ENCODE data around the gene PLEK2. TPM values are rescaled to one million over a fixed set of nuclear protein-coding genes. Genes with fewer than 3 reads are reported as not detected.
"Not testable (repeated sequence)": the region's sequence is repeated elsewhere in the genome, so short reads cannot be mapped to it uniquely, and the experiment has no call there.

PLEK2 gene, protein sequence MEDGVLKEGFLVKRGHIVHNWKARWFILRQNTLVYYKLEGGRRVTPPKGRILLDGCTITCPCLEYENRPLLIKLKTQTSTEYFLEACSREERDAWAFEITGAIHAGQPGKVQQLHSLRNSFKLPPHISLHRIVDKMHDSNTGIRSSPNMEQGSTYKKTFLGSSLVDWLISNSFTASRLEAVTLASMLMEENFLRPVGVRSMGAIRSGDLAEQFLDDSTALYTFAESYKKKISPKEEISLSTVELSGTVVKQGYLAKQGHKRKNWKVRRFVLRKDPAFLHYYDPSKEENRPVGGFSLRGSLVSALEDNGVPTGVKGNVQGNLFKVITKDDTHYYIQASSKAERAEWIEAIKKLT
- not detected for total RNA-seq

- DNase-seq (ENCODE audit: low spot score) (no peak), ATAC-seq (peak; percentile 53 to 55)
- H3K36me3 Mint-ChIP-seq: no peaks in the 10 kb centered on the region
- H3K27me3 Mint-ChIP-seq: peaks cover 0 to 17% of the 10 kb centered on the region in 2 donors
- no peak within 1 kb of the TSS for H3K27ac Mint-ChIP-seq
- H3K4me3 Mint-ChIP-seq: peak within 1 kb of the TSS; percentile 30
- H3K4me1 Mint-ChIP-seq (ENCODE audit: low read depth in 2 of 2): no peaks in the 10 kb centered on the region
- no peaks in the 10 kb centered on the region for H3K9me3 Mint-ChIP-seq
Observed at GRCh38 chr14:67411820-67412421, at the start of gene PLEK2. Gene PLEK2, minus strand, starts transcription at chr14:67412165. Its CDS starts 106 bp downstream, at chr14:67412059.

- Mint-ChIP-seq H3K36me3 (no peaks in the 10 kb centered on the region), H3K4me3 (no peak overlapping the region), H3K27ac (no peak overlapping the region), H3K9me3 (peaks cover 3% of the 10 kb centered on the region), H3K4me1 (ENCODE audit: low read depth in 2 of 2) (peaks cover 0 to 15% of the 10 kb centered on the region in 2 donors), H3K27me3 (peaks cover 0 to 15% of the 10 kb centered on the region in 2 donors)
- no peak for DNase-seq (ENCODE audit: low spot score)
- no peak for ATAC-seq
Observed at GRCh38 chr14:67461341-67461985, 49.5 kb upstream of the PLEK2 start.

DNA sequence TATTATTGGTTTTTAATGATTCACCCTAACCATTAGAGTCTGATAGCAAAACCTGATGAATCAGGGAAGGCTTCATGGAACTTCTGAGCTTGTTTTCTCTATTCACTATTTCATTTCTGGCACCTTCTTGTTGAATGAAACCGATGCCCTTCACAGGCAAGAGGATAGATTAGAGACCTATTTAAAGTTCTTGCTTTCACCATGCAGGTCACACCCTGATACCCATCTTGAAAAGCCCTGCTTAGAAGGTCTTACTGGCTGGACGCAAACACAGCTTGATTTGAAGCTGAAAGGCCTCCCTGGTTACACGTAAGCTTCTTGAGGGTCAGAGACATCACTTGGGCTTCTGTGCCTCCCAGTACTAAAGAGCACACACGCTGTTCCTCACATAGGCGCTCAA lies 47.4 kb upstream of the PLEK2 start:
- no peaks in the 10 kb centered on the region for H3K36me3 Mint-ChIP-seq
- no peak overlapping the region for H3K27ac Mint-ChIP-seq
- no peak overlapping the region for H3K4me3 Mint-ChIP-seq
- H3K4me1 Mint-ChIP-seq (ENCODE audit: low read depth in 2 of 2): peaks cover 0 to 6% of the 10 kb centered on the region in 2 donors
- ATAC-seq: no peak
- peaks cover 0 to 5% of the 10 kb centered on the region in 2 donors for H3K27me3 Mint-ChIP-seq
- peaks cover 3% of the 10 kb centered on the region for H3K9me3 Mint-ChIP-seq
- no peak for DNase-seq (ENCODE audit: low spot score)

GRCh38 chr14:67457782-67458181 lies 45.8 kb upstream of the PLEK2 start:
- Mint-ChIP-seq H3K27me3 (peaks cover 0 to 2% of the 10 kb centered on the region in 2 donors), H3K36me3 (no peaks in the 10 kb centered on the region), H3K4me1 (ENCODE audit: low read depth in 2 of 2) (no peaks in the 10 kb centered on the region), H3K9me3 (peaks cover 3% of the 10 kb centered on the region), H3K27ac (no peak overlapping the region), H3K4me3 (no peak overlapping the region)
- ATAC-seq: no peak
- no peak for DNase-seq (ENCODE audit: low spot score)

GRCh38 chr14:67456732-67457131 lies 44.8 kb upstream of the PLEK2 start:
- DNase-seq (ENCODE audit: low spot score): no peak
- Mint-ChIP-seq H3K4me3 (no peak overlapping the region), H3K36me3 (no peaks in the 10 kb centered on the region), H3K27me3 (peaks cover 0 to 2% of the 10 kb centered on the region in 2 donors), H3K9me3 (peaks cover 3% of the 10 kb centered on the region), H3K27ac (no peak overlapping the region), H3K4me1 (ENCODE audit: low read depth in 2 of 2) (no peaks in the 10 kb centered on the region)
- ATAC-seq: no peak

DNA sequence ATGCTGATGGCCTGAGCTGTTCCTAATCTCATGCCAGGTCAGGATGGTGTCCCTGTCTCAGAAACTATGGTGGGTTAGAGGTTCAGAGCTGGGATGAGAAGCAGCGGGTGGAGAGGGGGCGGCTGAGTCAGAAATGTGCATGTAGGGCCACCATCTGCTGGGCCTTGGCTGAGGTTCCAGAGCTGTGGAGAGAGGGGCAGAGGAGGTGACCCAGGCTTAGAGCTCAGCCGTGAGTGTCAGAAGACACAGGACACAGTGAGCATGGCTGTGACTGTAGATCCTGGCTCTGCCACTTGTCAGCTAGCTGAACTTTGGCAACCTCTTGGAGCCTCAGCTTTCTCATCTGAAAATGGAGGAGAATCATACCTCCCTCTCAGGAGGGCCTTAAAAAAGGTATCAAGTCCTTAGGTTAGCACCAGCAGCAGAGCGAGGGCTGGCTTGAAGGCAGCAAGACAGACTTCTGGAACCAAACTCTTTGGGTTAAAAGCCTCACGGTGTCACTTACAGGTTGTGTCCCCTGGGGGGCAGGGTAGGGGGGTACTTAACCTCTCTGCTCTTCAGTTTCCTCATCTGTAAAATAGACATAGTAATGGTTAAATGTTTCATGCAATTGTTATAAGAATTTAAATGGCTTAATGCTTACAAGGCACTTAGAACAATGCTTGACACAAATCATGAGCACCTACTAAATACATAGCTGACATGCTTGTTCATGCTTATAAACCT lies 41.8 kb upstream of the PLEK2 start:
- Mint-ChIP-seq H3K4me3 (no peak overlapping the region), H3K4me1 (ENCODE audit: low read depth in 2 of 2) (no peaks in the 10 kb centered on the region), H3K27ac (no peak overlapping the region), H3K36me3 (no peaks in the 10 kb centered on the region), H3K27me3 (peaks cover 0 to 2% of the 10 kb centered on the region in 2 donors), H3K9me3 (peaks cover 3% of the 10 kb centered on the region)
- ATAC-seq (no peak), DNase-seq (ENCODE audit: low spot score) (no peak)

GRCh38 chr14:67451667-67452066 lies 39.7 kb upstream of the PLEK2 start:
- not testable (repeated sequence) for ATAC-seq; H3K9me3 Mint-ChIP-seq; DNase-seq (ENCODE audit: low spot score); H3K27ac Mint-ChIP-seq; H3K4me1 Mint-ChIP-seq (ENCODE audit: low read depth in 2 of 2); H3K27me3 Mint-ChIP-seq; H3K4me3 Mint-ChIP-seq; H3K36me3 Mint-ChIP-seq

DNA sequence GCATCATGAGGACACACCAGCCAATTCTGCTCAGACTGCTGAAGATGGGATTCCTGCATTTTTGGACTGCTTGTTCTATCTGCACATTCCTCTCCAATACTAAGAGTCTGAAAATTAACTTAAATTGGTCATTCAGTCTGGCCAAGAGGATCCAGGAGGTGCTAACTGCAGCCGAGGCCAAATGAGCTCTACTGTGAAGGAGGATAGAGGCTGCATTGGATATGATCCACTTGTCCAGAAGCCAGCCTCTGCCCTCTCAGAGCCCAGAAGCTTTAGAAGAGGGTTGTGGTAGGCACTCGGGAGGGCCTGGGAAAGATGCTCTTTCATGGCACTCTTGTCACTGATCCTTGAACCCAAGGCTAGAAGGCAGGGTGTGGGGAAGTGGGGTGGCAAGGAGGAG lies 37.1 kb upstream of the PLEK2 start:
- no peaks in the 10 kb centered on the region for H3K4me1 Mint-ChIP-seq (ENCODE audit: low read depth in 2 of 2)
- no peak for DNase-seq (ENCODE audit: low spot score)
- no peak overlapping the region for H3K4me3 Mint-ChIP-seq
- H3K27ac Mint-ChIP-seq: no peak overlapping the region
- H3K9me3 Mint-ChIP-seq: no peaks in the 10 kb centered on the region
- H3K36me3 Mint-ChIP-seq: no peaks in the 10 kb centered on the region
- no peak for ATAC-seq
- peaks cover 3 to 7% of the 10 kb centered on the region in 2 donors for H3K27me3 Mint-ChIP-seq

DNA sequence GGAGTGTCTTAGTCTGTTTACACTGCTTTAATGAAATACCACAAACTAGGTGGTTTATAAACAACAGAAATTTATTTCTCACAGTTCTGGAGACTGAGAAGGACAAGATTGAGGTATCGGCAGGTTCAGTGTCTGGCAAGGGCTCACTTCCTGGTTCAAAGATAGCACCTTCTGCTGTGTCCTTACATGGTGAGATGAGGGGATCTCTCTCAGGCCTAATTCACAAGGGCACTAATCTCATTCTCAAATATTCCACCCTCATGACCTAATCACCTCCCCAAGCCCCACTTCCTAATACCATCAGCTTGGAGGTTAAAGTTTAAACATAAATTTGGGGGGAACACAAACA lies 35.0 kb upstream of the PLEK2 start:
- H3K4me1 Mint-ChIP-seq (ENCODE audit: low read depth in 2 of 2): no peaks in the 10 kb centered on the region
- peaks cover 8 to 17% of the 10 kb centered on the region in 2 donors for H3K27me3 Mint-ChIP-seq
- no peak for DNase-seq (ENCODE audit: low spot score)
- H3K4me3 Mint-ChIP-seq: no peak overlapping the region
- ATAC-seq: no peak
- no peaks in the 10 kb centered on the region for H3K9me3 Mint-ChIP-seq
- no peaks in the 10 kb centered on the region for H3K36me3 Mint-ChIP-seq
- peak overlapping the region in 1 of 2 donors; percentile 12 for H3K27ac Mint-ChIP-seq

GRCh38 chr14:67446371-67447032 lies 34.5 kb upstream of the PLEK2 start:
- H3K27me3 Mint-ChIP-seq: peaks cover 8 to 17% of the 10 kb centered on the region in 2 donors
- H3K36me3 Mint-ChIP-seq: no peaks in the 10 kb centered on the region
- H3K9me3 Mint-ChIP-seq: no peaks in the 10 kb centered on the region
- no peak overlapping the region for H3K4me3 Mint-ChIP-seq
- no peak for DNase-seq (ENCODE audit: low spot score)
- H3K4me1 Mint-ChIP-seq (ENCODE audit: low read depth in 2 of 2): no peaks in the 10 kb centered on the region
- ATAC-seq: peak in 1 of 2 donors; percentile 38
- H3K27ac Mint-ChIP-seq: peak overlapping the region in 1 of 2 donors; percentile 12

DNA sequence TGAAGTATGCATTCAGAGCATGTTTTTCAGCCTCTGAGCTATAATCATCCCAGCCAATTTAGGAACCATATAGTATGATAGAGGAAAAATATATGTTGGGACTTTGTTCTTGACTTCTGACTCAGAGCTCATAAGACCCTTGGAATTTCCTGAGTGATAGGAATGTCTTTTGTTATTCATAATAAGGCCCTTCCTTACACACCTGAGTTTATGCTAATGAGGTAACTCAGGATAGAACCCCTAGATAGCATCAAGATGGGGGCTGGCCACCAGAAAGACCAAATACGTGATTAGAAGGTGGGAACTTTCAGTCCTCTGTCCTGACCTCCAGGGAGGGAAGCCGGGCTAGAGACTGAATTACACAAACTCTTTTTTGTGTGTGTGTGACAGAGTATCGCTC lies 32.4 kb upstream of the PLEK2 start:
- Mint-ChIP-seq H3K36me3 (no peaks in the 10 kb centered on the region), H3K27ac (no peak overlapping the region), H3K4me3 (no peak overlapping the region), H3K27me3 (peaks cover 8 to 21% of the 10 kb centered on the region in 2 donors), H3K9me3 (no peaks in the 10 kb centered on the region), H3K4me1 (ENCODE audit: low read depth in 2 of 2) (no peaks in the 10 kb centered on the region)
- ATAC-seq (no peak), DNase-seq (ENCODE audit: low spot score) (no peak)

DNA sequence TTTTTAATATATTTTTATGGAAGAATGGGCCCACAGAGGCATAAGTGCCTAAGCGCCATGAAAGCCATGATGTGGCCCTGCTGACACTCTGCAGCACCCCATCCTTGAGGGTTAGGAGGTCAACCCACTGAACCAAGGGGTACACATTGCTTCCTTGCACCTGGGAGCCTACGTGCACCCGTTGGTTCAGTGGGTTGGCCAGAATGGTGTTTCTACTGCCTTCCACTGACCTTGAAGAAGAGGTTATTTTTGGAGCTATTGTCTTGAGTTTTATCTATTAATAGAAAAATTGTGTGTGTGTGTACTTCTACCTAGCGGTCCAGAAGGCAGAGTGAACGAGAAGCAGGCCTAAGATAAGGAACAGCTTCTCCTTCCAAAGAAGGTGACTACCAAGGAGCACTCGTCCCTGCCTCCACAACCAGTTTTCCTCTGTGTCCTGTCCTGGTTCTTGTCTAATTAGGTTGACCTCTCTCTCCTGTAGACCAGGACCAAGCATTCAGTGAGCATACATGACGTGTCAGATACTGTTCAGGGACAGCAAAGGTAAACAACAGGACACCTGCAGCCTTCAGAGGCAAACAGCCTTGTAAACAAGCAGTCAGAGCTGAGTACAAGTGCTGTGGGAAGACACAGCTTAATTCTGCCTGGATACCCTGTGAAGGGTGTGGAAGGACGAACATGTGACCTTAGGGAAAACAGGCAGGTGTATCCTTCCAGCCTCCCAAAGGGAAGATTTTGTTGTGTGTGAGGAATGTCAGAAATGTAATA lies 30.4 kb upstream of the PLEK2 start:
- H3K9me3 Mint-ChIP-seq: no peaks in the 10 kb centered on the region
- no peaks in the 10 kb centered on the region for H3K36me3 Mint-ChIP-seq
- no peak for DNase-seq (ENCODE audit: low spot score)
- H3K4me1 Mint-ChIP-seq (ENCODE audit: low read depth in 2 of 2): no peaks in the 10 kb centered on the region
- peaks cover 10 to 23% of the 10 kb centered on the region in 2 donors for H3K27me3 Mint-ChIP-seq
- no peak overlapping the region for H3K27ac Mint-ChIP-seq
- no peak for ATAC-seq
- no peak overlapping the region for H3K4me3 Mint-ChIP-seq

DNA sequence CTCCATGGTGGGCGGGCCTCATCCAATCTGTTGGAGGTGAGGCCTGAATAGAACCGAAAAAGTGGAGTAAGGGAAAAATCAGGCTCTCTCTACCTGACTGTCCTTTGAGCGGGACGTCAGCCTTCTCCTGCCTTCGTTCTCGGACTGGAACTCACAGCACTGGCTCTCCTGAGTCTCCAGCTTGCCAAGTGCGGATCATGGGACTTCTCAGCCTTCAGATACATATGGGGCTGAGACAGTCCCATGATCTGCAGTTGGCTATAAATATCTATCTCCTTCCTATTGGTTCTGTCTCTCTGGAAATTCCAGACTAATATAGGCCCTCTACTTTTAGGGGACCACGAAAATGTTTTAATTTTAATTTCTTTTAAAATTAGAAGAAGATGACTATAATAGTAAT lies 29.7 kb upstream of the PLEK2 start:
- Mint-ChIP-seq H3K36me3 (no peaks in the 10 kb centered on the region), H3K9me3 (no peaks in the 10 kb centered on the region), H3K4me3 (no peak overlapping the region), H3K27me3 (peaks cover 14 to 29% of the 10 kb centered on the region in 2 donors), H3K27ac (no peak overlapping the region), H3K4me1 (ENCODE audit: low read depth in 2 of 2) (no peaks in the 10 kb centered on the region)
- DNase-seq (ENCODE audit: low spot score) (no peak), ATAC-seq (peak in 1 of 2 donors; percentile 13)
